ELR (cell line): ENCODE results near the gene ATP10B.

ENCODE experiments used
- DNase-seq: peaks from one replicate; pipeline ENCODE4 v3.0.0-alpha.2; 2015; ENCODE audit warnings: low read depth

ATP10B gene

GRCh38 chr5:160635046-160635445 is 217.0 kb downstream of the ATP10B start:
- no peak for DNase-seq

- DNase-seq, result no peak
Measured at GRCh38 chr5:160629003-160629402, 223.0 kb downstream of the ATP10B start.

GRCh38 chr5:160628619-160628968 is 223.4 kb downstream of the ATP10B start:
- DNase-seq, result no peak

GRCh38 chr5:160627921-160628618 is 223.9 kb downstream of the ATP10B start:
- no peak for DNase-seq

GRCh38 chr5:160626322-160626721 is 225.7 kb downstream of the ATP10B start:
- no peak for DNase-seq

- DNase-seq, result no peak
Measured at GRCh38 chr5:160621526-160621925, 230.5 kb downstream of the ATP10B start.

GRCh38 chr5:160620401-160620800 is 231.6 kb downstream of the ATP10B start:
- DNase-seq, result no peak

GRCh38 chr5:160619381-160619780 is 232.6 kb downstream of the ATP10B start:
- DNase-seq, result no peak

- DNase-seq, result no peak
Measured at GRCh38 chr5:160618286-160618685, 233.7 kb downstream of the ATP10B start.

GRCh38 chr5:160616712-160617497 is 235.1 kb downstream of the ATP10B start:
- no peak for DNase-seq

- no peak for DNase-seq
Measured at GRCh38 chr5:160614136-160614535, 237.9 kb downstream of the ATP10B start.

- no peak for DNase-seq
Measured at GRCh38 chr5:160605266-160605665, 246.7 kb downstream of the ATP10B start.

GRCh38 chr5:160604484-160604883 is 247.5 kb downstream of the ATP10B start:
- DNase-seq, result no peak

- no peak for DNase-seq
Measured at GRCh38 chr5:160602744-160603143, 249.3 kb downstream of the ATP10B start.

GRCh38 chr5:160601046-160601445 is 251.0 kb downstream of the ATP10B start:
- DNase-seq, result no peak

- DNase-seq, result no peak
Measured at GRCh38 chr5:160573318-160573717, 278.7 kb downstream of the ATP10B start.

GRCh38 chr5:160567031-160567705 is 284.8 kb downstream of the ATP10B start:
- no peak for DNase-seq

- peak; percentile 25 for DNase-seq
Measured at GRCh38 chr5:160565376-160565775, 286.6 kb downstream of the ATP10B start.

- peak; percentile 80 for DNase-seq
Measured at GRCh38 chr5:160556846-160557245, 295.2 kb downstream of the ATP10B start.

GRCh38 chr5:160555971-160556631 is 295.9 kb downstream of the ATP10B start:
- no peak for DNase-seq

- no peak for DNase-seq
Measured at GRCh38 chr5:160555581-160555970, 296.4 kb downstream of the ATP10B start.

GRCh38 chr5:160550075-160550474 is 301.9 kb downstream of the ATP10B start:
- DNase-seq, result no peak
